Left lung (tissue), 10 donors: ENCODE data around the gene IKBIP. TPM values are rescaled to one million over a fixed set of nuclear protein-coding genes. Genes with fewer than 3 reads are reported as not detected.
A peak's percentile ranks its signal among the peaks of the same experiment; 100 is the strongest.

Experiments
- ATAC-seq: fragments of 200-7000 bp; cut with Tn5 transposase; one replicate; pipeline ENCODE4 v1.9.1; 2020; ENCODE audit warnings: moderate library complexity
- DNase-seq, 4 donors: peaks; one replicate each; pipeline ENCODE4 v3.0.0-alpha.2; 2013 to 2020
- H3K27ac ChIP-seq, 2 donors: fragments of 200-600 bp; sonication (generic) in 1 of 2; one replicate each; pipeline versions ENCODE4 v1.5.0 to v1.8.0; 2020 to 2021
- H3K27me3 ChIP-seq, 2 donors: fragments of 200-600 bp; sonication (generic) in 1 of 2; one replicate each; pipeline versions ENCODE4 v1.5.0 to v1.8.0; 2020 to 2021
- H3K36me3 ChIP-seq, 2 donors: fragments of 200-600 bp; sonication (generic) in 1 of 2; one replicate each; pipeline versions ENCODE4 v1.5.0 to v1.8.0; 2020 to 2021
- H3K4me1 ChIP-seq, 2 donors: fragments of 200-600 bp; one replicate each; pipeline ENCODE4 v1.8.0; 2021
- H3K4me3 ChIP-seq, 2 donors: fragments of 200-600 bp; sonication (generic) in 1 of 2; one replicate each; pipeline versions ENCODE4 v1.5.0 to v1.8.0; 2020 to 2021; ENCODE audit warnings: mild to moderate bottlenecking in 1 of 2
- H3K9me3 ChIP-seq, 2 donors: fragments of 200-600 bp; sonication (generic) in 1 of 2; one replicate each; pipeline versions ENCODE4 v1.5.0 to v1.8.0; 2020 to 2021
- intact Hi-C, 2 donors: fragments of 100-400 bp; cut with DNase I; formaldehyde crosslinking; loops; one replicate each; pipeline versions ENCODE4 v1.11.2 to v1.14.2; 2022
- polyA plus RNA-seq, 6 donors: library from polyadenylated mRNA; unstranded; fragments of 120-200 nt; gene quantifications; one replicate each; pipeline ENCODE4 v1.2.1, GENCODE V29; 2013; ENCODE audit not compliant: insufficient read length in 6 of 6
- total RNA-seq, 2 donors: library from RNA; stranded (reverse); fragmentation: NEBNext Ultra II Directional; extraction: Animal tissue kit (Norgen Biotek cat#: 25700); gene quantifications; one replicate each; pipeline ENCODE4 v1.2.1, GENCODE V29; 2021
- TF ChIP-seq, protein P1 (sequence below), 2 donors: fragments of 200-600 bp; sonication (generic) in 1 of 2; IDR thresholded peaks; one replicate each; pipeline versions ENCODE4 v1.5.0 to v1.8.0; 2021; ENCODE audit warnings: antibody characterized with exemption in 2 of 2
- donor health status: DM: no; HTN: yes; CAD: no.
- donor health status: DM: no; HTN: no; CAD: no.

The IKBIP gene
- total and polyA plus RNA-seq, 8 donors = 23.6 to 31.7 (median 28.5) TPM

DNA sequence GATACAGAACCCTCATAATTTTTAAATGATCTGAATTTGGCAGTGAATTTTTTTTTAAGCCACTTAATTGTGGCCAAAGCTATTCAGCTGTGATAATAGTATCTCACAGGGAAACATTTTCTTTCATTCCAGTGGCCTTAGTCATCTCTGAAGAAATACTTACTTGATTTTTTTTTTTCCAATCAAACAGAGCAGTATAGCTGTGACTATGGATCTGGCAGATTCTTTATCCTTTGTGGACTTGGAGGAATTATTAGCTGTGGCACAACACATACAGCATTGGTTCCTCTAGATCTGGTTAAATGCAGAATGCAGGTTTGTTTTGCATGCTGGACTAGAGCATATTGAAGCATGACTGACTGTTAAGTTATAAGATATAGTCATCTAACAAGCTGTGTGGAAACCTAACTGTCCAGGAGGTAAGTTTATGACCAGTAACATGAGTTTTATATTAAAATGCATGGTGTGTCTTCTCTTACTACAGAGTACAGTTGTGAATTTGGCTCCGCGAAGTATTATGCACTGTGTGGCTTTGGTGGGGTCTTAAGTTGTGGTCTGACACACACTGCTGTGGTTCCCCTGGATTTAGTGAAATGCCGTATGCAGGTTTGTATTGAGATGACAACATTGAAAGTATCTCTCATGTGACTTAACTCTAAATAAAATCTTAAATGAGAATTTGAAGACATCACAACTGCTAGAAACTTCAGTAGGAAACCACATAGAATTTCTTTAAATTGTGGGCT is 49.2 kb downstream of the IKBIP start:
- ATAC-seq (peak; percentile 4), DNase-seq (peak in 1 of 4 donors; percentile 13)
- Histone ChIP-seq H3K4me3 (peak overlapping the region; percentile 91 to 97), H3K36me3 (peaks cover 8 to 52% of the 10 kb centered on the region in 2 donors), H3K27me3 (no peaks in the 10 kb centered on the region), H3K9me3 (no peaks in the 10 kb centered on the region), H3K4me1 (peaks cover 0 to 27% of the 10 kb centered on the region in 2 donors), H3K27ac (peak overlapping the region; percentile 34 to 98)
- TF ChIP-seq, protein P1, sequence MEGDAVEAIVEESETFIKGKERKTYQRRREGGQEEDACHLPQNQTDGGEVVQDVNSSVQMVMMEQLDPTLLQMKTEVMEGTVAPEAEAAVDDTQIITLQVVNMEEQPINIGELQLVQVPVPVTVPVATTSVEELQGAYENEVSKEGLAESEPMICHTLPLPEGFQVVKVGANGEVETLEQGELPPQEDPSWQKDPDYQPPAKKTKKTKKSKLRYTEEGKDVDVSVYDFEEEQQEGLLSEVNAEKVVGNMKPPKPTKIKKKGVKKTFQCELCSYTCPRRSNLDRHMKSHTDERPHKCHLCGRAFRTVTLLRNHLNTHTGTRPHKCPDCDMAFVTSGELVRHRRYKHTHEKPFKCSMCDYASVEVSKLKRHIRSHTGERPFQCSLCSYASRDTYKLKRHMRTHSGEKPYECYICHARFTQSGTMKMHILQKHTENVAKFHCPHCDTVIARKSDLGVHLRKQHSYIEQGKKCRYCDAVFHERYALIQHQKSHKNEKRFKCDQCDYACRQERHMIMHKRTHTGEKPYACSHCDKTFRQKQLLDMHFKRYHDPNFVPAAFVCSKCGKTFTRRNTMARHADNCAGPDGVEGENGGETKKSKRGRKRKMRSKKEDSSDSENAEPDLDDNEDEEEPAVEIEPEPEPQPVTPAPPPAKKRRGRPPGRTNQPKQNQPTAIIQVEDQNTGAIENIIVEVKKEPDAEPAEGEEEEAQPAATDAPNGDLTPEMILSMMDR (IDR thresholded peaks at IDR 0.05) = no peak
- intact Hi-C loops = no loop called here

DNA sequence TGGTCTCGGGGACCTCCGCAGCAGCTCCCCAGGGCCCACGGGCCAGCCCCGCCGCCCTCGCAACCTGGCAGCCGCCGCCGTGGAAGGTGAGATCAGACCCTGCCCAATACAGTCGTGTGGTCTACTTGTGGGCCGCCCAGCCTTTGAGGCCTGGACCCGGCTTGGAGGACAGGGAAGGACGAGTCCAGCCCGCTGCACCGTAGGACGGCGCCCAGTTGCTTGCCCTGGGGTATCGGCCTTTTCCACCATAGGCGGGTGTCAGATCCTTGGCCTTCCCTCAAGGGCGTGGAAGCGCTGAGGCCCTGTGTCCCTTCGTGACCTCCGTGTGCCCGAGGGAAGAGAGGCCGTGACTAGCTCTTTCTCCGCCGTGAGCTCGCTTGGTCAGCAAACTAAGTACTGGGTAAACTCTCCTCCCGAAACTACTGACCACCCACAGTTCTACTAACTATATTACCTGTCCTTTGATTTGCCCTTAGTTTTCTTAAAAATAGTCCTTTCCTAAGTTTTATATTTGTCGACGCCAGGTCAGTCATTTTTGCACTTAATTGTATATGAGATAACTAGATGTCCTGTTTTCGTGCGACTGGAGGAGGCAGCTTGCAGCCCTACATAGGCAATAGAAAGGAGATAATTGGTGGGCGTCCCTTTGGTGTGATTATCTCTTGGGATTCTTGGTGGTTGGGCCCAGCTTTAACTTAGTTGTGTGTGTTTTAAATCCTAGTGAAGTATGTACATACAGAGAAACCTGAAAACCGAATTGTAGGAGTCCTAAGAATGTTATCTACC is 50.3 kb downstream of the IKBIP start:
- intact Hi-C loops = no loop called here
- Histone ChIP-seq H3K9me3 (no peaks in the 10 kb centered on the region), H3K27ac (peak overlapping the region; percentile 96 to 98), H3K4me1 (peaks cover 0 to 27% of the 10 kb centered on the region in 2 donors), H3K27me3 (no peaks in the 10 kb centered on the region), H3K4me3 (peak overlapping the region; percentile 91 to 97), H3K36me3 (peaks cover 2 to 40% of the 10 kb centered on the region in 2 donors)
- TF ChIP-seq, protein P1 (IDR thresholded peaks at IDR 0.05) = no peak
- peak; percentile 53 for ATAC-seq
- peak; percentile 24 to 85 (median 42) for DNase-seq

DNA sequence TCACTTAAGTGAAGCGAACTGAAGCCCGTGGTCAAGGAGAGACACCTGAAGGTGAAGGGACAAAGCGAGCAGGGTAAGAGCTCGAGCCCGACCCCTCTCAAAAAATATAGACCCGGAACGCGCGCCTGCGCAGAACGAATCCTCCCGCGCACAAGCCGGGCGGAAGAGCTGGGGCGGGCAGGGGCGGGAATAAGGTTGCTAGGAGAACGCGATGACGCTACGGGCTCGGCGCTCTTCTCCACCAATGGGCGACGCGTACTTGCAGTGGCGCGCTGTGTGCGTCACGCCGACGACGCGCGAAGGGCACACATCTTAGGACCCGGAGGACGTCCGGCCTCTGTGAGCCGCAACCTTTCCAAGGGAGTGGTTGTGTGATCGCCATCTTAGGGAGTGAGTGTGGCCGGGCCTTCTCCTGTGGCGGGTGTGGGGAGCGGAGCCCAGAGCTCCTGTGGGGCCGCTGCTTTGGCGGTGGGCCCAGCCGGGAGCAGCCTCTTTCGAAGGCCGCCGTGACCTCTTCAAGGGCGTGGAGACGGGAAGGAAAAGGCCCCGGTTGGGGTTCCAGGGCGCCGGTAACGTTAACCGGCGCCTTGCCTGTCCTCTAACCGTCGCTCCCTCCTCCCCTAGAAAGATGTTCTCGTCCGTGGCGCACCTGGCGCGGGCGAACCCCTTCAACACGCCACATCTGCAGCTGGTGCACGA is 51.1 kb downstream of the IKBIP start, which contains the start of gene SLC25A3:
Gene SLC25A3 (plus strand): TSS at position 336 of the 699 bp plus-strand sequence. CDS start 293 bp downstream, at position 629.
- Histone ChIP-seq H3K36me3 (peaks cover 2 to 33% of the 10 kb centered on the region in 2 donors), H3K4me1 (peaks cover 0 to 27% of the 10 kb centered on the region in 2 donors), H3K4me3 (peak within 1 kb of the TSS; percentile 91 to 97), H3K9me3 (no peaks in the 10 kb centered on the region), H3K27ac (peak within 1 kb of the TSS; percentile 96 to 98), H3K27me3 (no peaks in the 10 kb centered on the region)
- TF ChIP-seq, protein P1 (IDR thresholded peaks at IDR 0.05) = no peak
- intact Hi-C loops = no loop called here
- ATAC-seq = peak; percentile 98
- peak; percentile 96 to 99 (median 98) for DNase-seq

DNA sequence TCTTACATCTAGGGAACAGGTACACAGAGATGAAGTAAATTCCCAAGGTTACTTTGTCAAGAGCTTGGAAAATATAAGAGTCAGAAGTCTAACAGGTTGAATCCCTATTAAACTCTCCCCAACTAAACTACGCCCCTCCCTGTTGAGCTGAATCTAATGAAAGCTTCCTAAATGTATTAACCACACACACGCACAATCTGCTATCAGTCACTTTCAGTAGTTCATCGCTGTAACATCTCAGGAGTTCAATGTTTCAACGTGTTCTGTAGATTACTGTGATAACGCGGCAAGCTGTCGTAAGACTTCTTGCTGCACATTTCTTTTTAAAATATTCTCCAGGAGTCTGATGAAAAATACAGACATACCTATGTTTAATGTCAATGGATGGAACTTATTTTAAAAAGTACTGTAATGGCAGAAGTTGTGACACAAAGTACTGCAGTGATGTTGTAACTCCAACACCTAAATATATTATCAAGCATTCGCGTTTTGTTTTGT is 51.7 kb downstream of the IKBIP start:
- intact Hi-C loops = no loop called here
- Histone ChIP-seq H3K4me1 (peaks cover 0 to 27% of the 10 kb centered on the region in 2 donors), H3K36me3 (peaks cover 2 to 26% of the 10 kb centered on the region in 2 donors), H3K9me3 (no peaks in the 10 kb centered on the region), H3K27ac (peak overlapping the region; percentile 96 to 98), H3K27me3 (no peaks in the 10 kb centered on the region), H3K4me3 (peak overlapping the region; percentile 91 to 97)
- TF ChIP-seq, protein P1 (IDR thresholded peaks at IDR 0.05) = no peak
- DNase-seq (peak in 1 of 4 donors; percentile 14), ATAC-seq (no peak)
